GM12874 (cell line): Measurements from ENCODE around the gene PCSK9.
A peak's percentile ranks its signal among the peaks of the same experiment; 100 is the strongest.

ENCODE experiments used
- TF ChIP-seq, protein P1 (sequence below): IDR thresholded peaks from 2 replicates; pipeline ENCODE4 v1.5.1; 2011; ENCODE audit warnings: low read depth, mild to moderate bottlenecking, control low read depth, low read length, moderate library complexity; ENCODE audit not compliant: insufficient read depth

Gene PCSK9

DNA sequence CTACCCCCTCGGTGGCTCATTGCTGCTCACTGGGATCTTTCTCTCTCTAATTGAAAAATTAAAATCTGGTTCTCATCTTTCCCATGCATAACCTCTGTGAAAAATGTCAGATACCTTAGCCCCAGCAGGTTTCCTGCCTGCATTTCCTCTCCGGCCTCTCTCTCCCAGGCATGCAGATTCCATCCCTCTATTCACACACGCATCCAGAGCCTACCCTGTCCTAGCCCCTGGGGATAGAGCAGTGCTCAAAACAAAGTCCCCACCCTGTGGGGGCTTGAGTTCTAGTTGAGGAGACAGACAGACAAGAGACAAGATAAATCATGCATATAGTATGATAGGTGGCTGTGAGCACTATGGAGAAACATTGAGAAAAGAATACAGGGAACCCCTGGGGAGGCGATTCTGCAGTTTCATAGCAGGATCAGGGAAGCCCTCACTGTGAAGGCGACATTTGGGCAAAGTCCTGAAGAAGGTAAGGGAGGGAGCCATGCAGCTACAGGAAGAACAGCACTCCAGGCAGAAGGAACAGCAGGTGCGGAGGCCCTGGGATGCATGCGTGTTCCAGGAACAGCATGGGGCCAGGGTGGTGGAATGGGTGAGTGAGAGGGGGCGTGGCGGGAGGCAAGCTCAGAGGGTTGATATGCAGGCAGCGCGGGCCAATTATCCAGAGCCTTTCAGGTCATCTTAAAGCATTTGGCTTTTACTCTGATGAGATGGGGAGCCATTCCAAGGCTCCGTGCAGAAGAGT is 44.2 kb upstream of the PCSK9 start:
- TF ChIP-seq, protein P1, sequence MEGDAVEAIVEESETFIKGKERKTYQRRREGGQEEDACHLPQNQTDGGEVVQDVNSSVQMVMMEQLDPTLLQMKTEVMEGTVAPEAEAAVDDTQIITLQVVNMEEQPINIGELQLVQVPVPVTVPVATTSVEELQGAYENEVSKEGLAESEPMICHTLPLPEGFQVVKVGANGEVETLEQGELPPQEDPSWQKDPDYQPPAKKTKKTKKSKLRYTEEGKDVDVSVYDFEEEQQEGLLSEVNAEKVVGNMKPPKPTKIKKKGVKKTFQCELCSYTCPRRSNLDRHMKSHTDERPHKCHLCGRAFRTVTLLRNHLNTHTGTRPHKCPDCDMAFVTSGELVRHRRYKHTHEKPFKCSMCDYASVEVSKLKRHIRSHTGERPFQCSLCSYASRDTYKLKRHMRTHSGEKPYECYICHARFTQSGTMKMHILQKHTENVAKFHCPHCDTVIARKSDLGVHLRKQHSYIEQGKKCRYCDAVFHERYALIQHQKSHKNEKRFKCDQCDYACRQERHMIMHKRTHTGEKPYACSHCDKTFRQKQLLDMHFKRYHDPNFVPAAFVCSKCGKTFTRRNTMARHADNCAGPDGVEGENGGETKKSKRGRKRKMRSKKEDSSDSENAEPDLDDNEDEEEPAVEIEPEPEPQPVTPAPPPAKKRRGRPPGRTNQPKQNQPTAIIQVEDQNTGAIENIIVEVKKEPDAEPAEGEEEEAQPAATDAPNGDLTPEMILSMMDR, result no peak

DNA sequence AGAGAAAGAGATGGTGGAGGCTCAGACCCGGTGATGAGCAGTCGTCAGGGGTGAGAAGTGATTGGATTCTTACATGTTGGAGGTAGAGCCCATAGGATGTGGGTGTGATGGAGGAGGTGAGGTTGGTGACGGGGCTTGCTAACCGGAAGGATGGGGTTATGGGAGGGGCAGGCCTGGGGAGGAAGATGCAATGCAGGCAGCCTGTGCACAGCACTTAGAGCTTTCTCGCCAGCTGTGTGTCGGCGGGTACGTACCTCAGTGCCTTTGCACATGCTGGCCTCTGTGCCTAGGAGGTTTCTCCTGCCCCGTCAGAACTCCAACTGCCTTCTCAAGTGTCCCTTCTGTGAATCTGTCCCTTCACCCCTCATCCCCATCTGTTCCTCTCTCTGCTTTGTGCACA is 43.5 kb upstream of the PCSK9 start:
- TF ChIP-seq, protein P1, result no peak

DNA sequence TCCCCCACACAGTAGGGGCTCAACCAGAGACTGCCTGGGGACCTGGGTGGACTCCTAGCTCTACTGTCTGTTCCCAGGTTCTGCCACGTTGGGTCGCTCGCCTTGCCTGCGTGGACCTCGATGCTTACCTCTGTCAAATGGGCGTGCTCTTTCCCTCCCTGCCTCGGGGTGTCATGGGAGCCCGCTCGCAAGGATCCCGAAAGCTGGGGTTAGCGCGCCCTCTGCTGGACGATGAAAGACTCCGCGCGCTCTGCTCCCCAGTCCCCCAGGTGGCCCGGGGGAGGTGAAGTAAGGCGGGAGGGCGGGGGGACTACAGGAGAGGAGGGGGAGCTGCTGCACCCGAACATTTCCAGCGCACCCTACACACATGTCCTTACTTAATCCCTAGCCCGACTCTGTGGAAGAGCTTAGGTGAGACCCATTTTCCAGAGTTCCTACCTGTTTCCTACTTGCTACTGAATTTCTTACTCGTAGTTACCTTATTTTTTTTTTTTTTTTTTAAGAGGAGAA is 42.9 kb upstream of the PCSK9 start:
- TF ChIP-seq, protein P1, result peak; percentile 87

DNA sequence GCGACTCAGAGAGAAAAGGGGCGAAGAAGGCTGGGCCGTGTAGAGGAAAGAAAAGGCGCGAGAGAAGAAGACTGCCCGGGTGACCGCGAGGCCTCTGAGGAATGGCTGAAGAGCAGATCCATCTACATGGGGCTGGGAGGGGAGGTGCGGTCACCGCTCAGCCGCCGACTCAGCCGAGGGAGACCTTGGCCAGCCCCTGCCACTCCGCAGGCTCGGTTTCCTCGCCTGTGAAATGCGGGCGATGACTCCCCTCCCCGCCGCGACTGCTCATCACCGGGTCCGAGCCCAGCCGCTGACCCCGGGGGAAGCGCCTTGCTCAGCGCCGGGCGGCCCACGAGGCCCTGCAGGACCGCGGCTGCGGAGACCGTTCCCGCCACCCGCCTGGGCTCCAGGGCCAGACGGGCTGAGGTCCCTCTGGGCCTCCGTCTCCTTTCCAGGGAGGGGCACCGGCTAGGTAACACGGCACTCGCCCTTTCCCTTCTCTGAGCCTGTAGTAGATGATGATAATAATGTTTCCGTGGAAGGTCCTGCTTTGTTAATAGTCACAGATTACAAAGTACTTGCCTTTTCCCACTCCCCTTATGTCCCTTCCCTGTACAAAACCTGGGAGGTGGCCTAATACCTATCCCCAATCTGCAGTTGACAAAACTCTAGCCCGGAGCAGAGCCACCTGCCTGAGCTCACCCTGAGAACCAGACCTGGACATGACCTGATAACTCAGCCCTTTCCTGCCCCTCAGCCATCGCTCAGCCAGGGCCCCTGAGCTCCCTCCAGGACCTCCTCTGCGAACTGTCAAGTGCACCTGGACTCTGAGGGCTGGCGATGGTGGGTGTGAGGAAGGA is 42.3 kb upstream of the PCSK9 start:
- TF ChIP-seq, protein P1, result no peak

DNA sequence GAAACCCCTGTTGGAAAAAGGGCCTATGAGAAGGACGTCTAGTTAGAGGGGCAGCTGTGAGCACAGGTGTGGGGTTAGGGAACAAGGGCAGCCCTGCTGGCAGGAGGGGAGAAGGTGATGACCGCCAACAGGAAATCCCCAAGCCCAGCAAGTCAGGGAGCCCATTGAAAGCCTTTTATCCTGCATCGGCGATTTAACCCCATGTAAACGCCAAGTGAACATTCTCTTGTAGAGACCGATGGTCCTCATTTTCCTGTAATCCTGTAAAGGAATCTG is 41.7 kb upstream of the PCSK9 start:
- TF ChIP-seq, protein P1, result no peak

DNA sequence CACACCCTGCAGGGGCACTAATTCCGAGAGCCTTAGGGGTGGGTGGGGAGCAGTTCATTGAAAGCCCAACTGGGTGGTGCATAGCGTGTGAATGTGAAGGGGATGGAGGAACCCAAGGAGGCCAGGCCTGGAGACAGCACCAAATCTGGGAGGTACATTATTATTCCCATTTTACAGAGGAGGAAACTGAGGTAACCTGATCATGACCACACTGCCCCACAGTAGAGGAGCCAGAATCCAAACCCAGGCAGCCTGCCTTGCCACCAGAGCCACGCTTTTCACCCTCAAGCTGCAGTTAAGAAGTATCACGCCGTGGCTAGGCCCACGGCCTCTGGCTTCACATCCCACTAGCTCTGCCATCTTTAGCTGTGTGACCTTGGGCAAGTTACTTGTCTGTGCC is 41.2 kb upstream of the PCSK9 start:
- TF ChIP-seq, protein P1, result no peak

DNA sequence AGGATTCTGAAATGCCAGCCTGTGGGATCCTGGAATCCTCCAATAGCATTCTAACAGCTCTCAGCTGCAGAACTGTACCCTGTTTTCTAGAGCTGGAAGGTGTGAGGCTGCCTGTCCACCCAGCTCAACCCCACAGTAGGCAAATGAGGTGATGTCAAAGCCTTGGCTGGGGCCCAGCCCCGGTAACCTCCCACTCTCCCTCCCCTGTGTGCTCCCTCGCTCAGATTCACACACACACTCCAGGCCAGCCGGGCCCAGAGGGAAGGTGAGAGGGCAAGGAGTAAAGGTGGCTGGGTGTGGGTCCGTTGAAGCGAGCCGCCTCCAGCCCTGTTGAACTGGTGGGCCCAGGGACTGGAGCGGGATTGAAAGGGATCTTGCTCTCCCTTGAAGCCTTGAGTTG is 40.7 kb upstream of the PCSK9 start, which contains the start of gene BSND:
BSND (plus strand) TSS at position 257 of the 400 bp plus-strand sequence. CDS start 254 bp downstream, outside the sequence.
- TF ChIP-seq, protein P1, result no peak
